Mucosa of rectum (tissue), 2 donors: ENCODE data around the gene KIF3B.
A peak's percentile ranks its signal among the peaks of the same experiment; 100 is the strongest.

Experiments used
- H3K27ac ChIP-seq, 2 donors: one replicate each; pipeline ENCODE4 v1.7.0; 2013; ENCODE audit warnings: inconsistent platforms in 2 of 2, low read depth in 2 of 2, low read length in 2 of 2
- H3K27me3 ChIP-seq, 2 donors: one replicate each; pipeline ENCODE4 v1.7.0; 2013; ENCODE audit warnings: low read length in 2 of 2; ENCODE audit not compliant: control insufficient read depth in 2 of 2, insufficient read depth in 2 of 2
- H3K36me3 ChIP-seq, 2 donors: one replicate each; pipeline ENCODE4 v1.7.0; 2013; ENCODE audit warnings: low read length in 2 of 2; ENCODE audit not compliant: control insufficient read depth in 2 of 2, insufficient read depth in 2 of 2
- H3K4me1 ChIP-seq, 2 donors: one replicate each; pipeline ENCODE4 v1.7.0; 2013; ENCODE audit warnings: low read length in 2 of 2, mild to moderate bottlenecking in 1 of 2; ENCODE audit not compliant: control insufficient read depth in 2 of 2, insufficient read depth in 2 of 2
- H3K4me3 ChIP-seq, 2 donors: one replicate each; pipeline ENCODE4 v1.7.0; 2013; ENCODE audit warnings: low read length in 2 of 2
- H3K9ac ChIP-seq, 2 donors: one replicate each; pipeline ENCODE4 v1.7.0; 2013; ENCODE audit warnings: low read length in 2 of 2, low read depth in 1 of 2, mild to moderate bottlenecking in 1 of 2
- H3K9me3 ChIP-seq, 2 donors: one replicate each; pipeline ENCODE4 v1.7.0; 2013; ENCODE audit warnings: low read length in 2 of 2; ENCODE audit not compliant: control insufficient read depth in 2 of 2
- donor health status: healthy.
- donor health status: Normal muscosa, but diverticular disease.

KIF3B gene

DNA sequence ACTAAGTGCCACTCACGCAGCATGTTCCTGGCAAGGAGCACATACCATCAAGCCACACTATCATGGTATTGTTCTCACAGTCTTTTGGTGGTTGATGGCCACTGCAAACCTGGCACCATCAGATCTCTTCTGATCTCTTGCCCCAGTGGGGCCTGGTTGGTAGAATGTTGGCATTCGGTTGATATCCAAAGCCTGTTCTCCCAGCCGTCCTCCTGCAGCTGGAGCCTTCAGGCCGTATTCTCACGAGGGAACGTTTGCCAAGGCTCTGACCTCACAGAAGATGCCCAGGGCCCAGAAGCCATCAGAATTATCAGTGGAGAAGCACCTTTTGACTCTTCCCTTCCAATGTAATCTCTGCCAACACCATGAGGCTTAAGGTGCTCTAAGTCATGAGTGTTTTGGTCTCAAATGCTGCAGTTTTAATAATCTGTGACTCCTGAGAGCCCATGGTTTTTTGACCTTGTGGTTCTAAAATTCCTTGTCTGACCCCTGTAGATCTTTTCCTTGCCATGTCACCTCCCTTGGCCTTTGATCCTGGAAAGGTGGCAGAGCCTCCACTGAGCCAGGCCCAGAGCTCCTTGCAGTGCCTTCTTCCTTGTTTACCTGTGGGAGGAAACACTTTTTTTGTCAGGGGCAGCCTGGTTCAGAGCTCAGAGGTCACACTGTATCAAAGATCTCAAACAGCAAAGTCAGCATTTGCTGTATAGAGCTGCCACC, 42.0 kb upstream of the KIF3B start:
- Histone ChIP-seq H3K36me3 (peaks cover 41 to 46% of the 10 kb centered on the region in 2 donors), H3K4me3 (no peak overlapping the region), H3K4me1 (peaks cover 21 to 27% of the 10 kb centered on the region in 2 donors), H3K27me3 (no peaks in the 10 kb centered on the region), H3K27ac (peak overlapping the region; percentile 73 to 80), H3K9ac (peak overlapping the region in 1 of 2 donors; percentile 30), H3K9me3 (no peaks in the 10 kb centered on the region)

- Histone ChIP-seq H3K27me3 (no peaks in the 10 kb centered on the region), H3K9me3 (no peaks in the 10 kb centered on the region), H3K9ac (peak overlapping the region; percentile 30 to 41), H3K27ac (peak overlapping the region; percentile 73 to 80), H3K36me3 (peaks cover 35 to 42% of the 10 kb centered on the region in 2 donors), H3K4me1 (peaks cover 21 to 27% of the 10 kb centered on the region in 2 donors), H3K4me3 (no peak overlapping the region)
Measured at GRCh38 chr20:32236048-32236533, 41.4 kb upstream of the KIF3B start.

- peak overlapping the region in 1 of 2 donors; percentile 30 for H3K9ac ChIP-seq
- peaks cover 21 to 27% of the 10 kb centered on the region in 2 donors for H3K4me1 ChIP-seq
- H3K9me3 ChIP-seq: no peaks in the 10 kb centered on the region
- no peak overlapping the region for H3K4me3 ChIP-seq
- H3K36me3 ChIP-seq: peaks cover 28 to 34% of the 10 kb centered on the region in 2 donors
- peak overlapping the region; percentile 31 to 80 for H3K27ac ChIP-seq
- no peaks in the 10 kb centered on the region for H3K27me3 ChIP-seq
Measured at GRCh38 chr20:32236819-32237218, 40.6 kb upstream of the KIF3B start.

DNA sequence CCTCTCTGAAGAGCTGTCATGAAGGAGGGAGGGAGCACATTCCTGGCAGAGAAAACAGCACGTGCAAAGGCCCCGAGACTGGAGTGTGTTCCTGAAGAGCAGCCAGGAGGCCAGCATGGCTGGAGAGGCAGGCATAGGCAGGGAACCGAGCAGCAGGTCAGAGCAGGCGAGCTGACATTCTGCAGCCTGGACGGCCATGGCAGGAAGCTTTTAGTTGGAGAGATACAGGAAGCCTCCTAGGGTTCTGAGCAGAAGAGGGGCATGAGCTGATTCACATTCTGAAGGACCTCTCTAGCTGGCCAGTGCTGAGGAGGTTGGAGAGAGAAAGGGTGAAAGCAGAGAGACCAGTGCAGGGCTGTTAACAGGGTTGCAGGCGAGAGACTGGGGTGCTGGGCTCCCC, 40.0 kb upstream of the KIF3B start:
- H3K27ac ChIP-seq: peak overlapping the region in 1 of 2 donors; percentile 80
- no peak overlapping the region for H3K4me3 ChIP-seq
- H3K9ac ChIP-seq: no peak overlapping the region
- H3K9me3 ChIP-seq: no peaks in the 10 kb centered on the region
- H3K27me3 ChIP-seq: no peaks in the 10 kb centered on the region
- peaks cover 25 to 28% of the 10 kb centered on the region in 2 donors for H3K36me3 ChIP-seq
- peaks cover 21 to 27% of the 10 kb centered on the region in 2 donors for H3K4me1 ChIP-seq

- Histone ChIP-seq H3K4me3 (no peak overlapping the region), H3K36me3 (peaks cover 12 to 17% of the 10 kb centered on the region in 2 donors), H3K27ac (no peak overlapping the region), H3K9me3 (no peaks in the 10 kb centered on the region), H3K9ac (no peak overlapping the region), H3K4me1 (peaks cover 21 to 27% of the 10 kb centered on the region in 2 donors), H3K27me3 (no peaks in the 10 kb centered on the region)
Measured at GRCh38 chr20:32238483-32239425, 38.7 kb upstream of the KIF3B start.

- Histone ChIP-seq H3K27me3 (no peaks in the 10 kb centered on the region), H3K36me3 (peaks cover 1 to 4% of the 10 kb centered on the region in 2 donors), H3K9me3 (no peaks in the 10 kb centered on the region), H3K27ac (no peak overlapping the region), H3K9ac (no peak overlapping the region), H3K4me1 (peaks cover 19 to 31% of the 10 kb centered on the region in 2 donors), H3K4me3 (no peak overlapping the region)
Measured at GRCh38 chr20:32240205-32240604, 37.2 kb upstream of the KIF3B start.

- H3K4me3 ChIP-seq: no peak overlapping the region
- H3K36me3 ChIP-seq: no peaks in the 10 kb centered on the region
- no peaks in the 10 kb centered on the region for H3K27me3 ChIP-seq
- H3K9me3 ChIP-seq: no peaks in the 10 kb centered on the region
- no peak overlapping the region for H3K9ac ChIP-seq
- H3K27ac ChIP-seq: no peak overlapping the region
- peaks cover 4 to 15% of the 10 kb centered on the region in 2 donors for H3K4me1 ChIP-seq
Measured at GRCh38 chr20:32241807-32242206, 35.6 kb upstream of the KIF3B start.

- Histone ChIP-seq H3K27me3 (no peaks in the 10 kb centered on the region), H3K9ac (no peak overlapping the region), H3K4me3 (no peak overlapping the region), H3K4me1 (peaks cover 0 to 5% of the 10 kb centered on the region in 2 donors), H3K9me3 (no peaks in the 10 kb centered on the region), H3K36me3 (no peaks in the 10 kb centered on the region), H3K27ac (no peak overlapping the region)
Measured at GRCh38 chr20:32244150-32244823, 33.2 kb upstream of the KIF3B start.

DNA sequence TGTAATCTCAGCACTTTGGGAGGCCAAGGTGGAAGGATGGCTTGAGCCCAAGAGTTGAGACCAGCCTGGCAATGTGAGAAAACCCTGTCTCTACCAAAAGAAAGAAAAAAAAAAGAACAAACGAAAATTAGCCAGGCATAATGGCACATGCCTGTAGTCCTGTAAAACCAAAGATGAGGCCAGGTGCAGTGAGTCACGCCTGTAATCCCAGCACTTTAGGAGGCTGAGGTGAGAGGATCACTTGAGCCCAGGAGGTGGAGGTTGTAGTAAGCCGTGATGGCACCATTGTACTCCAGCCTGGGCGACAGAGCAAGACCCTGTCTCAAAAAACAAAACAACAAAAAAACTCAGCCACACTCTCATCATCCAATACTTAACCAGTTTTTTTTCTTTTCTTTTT, 32.5 kb upstream of the KIF3B start:
- Histone ChIP-seq H3K4me3 (no peak overlapping the region), H3K36me3 (no peaks in the 10 kb centered on the region), H3K9ac (no peak overlapping the region), H3K4me1 (peaks cover 0 to 5% of the 10 kb centered on the region in 2 donors), H3K27ac (no peak overlapping the region), H3K27me3 (no peaks in the 10 kb centered on the region), H3K9me3 (no peaks in the 10 kb centered on the region)
